Mucosa of rectum (tissue), 2 donors: ENCODE measurements around the gene PRKCA.

Experiments used
- H3K27ac ChIP-seq, 2 donors: one replicate each; pipeline ENCODE4 v1.7.0; 2013; ENCODE audit warnings: inconsistent platforms in 2 of 2, low read depth in 2 of 2, low read length in 2 of 2
- H3K27me3 ChIP-seq, 2 donors: one replicate each; pipeline ENCODE4 v1.7.0; 2013; ENCODE audit warnings: low read length in 2 of 2; ENCODE audit not compliant: control insufficient read depth in 2 of 2, insufficient read depth in 2 of 2
- H3K36me3 ChIP-seq, 2 donors: one replicate each; pipeline ENCODE4 v1.7.0; 2013; ENCODE audit warnings: low read length in 2 of 2; ENCODE audit not compliant: control insufficient read depth in 2 of 2, insufficient read depth in 2 of 2
- H3K4me1 ChIP-seq, 2 donors: one replicate each; pipeline ENCODE4 v1.7.0; 2013; ENCODE audit warnings: low read length in 2 of 2, mild to moderate bottlenecking in 1 of 2; ENCODE audit not compliant: control insufficient read depth in 2 of 2, insufficient read depth in 2 of 2
- H3K4me3 ChIP-seq, 2 donors: one replicate each; pipeline ENCODE4 v1.7.0; 2013; ENCODE audit warnings: low read length in 2 of 2
- H3K9ac ChIP-seq, 2 donors: one replicate each; pipeline ENCODE4 v1.7.0; 2013; ENCODE audit warnings: low read length in 2 of 2, low read depth in 1 of 2, mild to moderate bottlenecking in 1 of 2
- H3K9me3 ChIP-seq, 2 donors: one replicate each; pipeline ENCODE4 v1.7.0; 2013; ENCODE audit warnings: low read length in 2 of 2; ENCODE audit not compliant: control insufficient read depth in 2 of 2
- donor health status: healthy.
- donor health status: Normal muscosa, but diverticular disease.

Gene PRKCA

GRCh38 chr17:66687570-66688284, 385.3 kb downstream of the PRKCA start:
- H3K9ac ChIP-seq, result no peak overlapping the region
- H3K27ac ChIP-seq, result peak overlapping the region; percentile 17 to 21
- H3K4me1 ChIP-seq, result peaks cover 8 to 16% of the 10 kb centered on the region in 2 donors
- H3K9me3 ChIP-seq, result no peaks in the 10 kb centered on the region
- no peak overlapping the region for H3K4me3 ChIP-seq
- H3K36me3 ChIP-seq, result peaks cover 0 to 5% of the 10 kb centered on the region in 2 donors
- no peaks in the 10 kb centered on the region for H3K27me3 ChIP-seq

GRCh38 chr17:66689221-66689620, 386.8 kb downstream of the PRKCA start:
- peaks cover 0 to 5% of the 10 kb centered on the region in 2 donors for H3K36me3 ChIP-seq
- H3K4me3 ChIP-seq, result no peak overlapping the region
- no peak overlapping the region for H3K9ac ChIP-seq
- H3K27ac ChIP-seq, result peak overlapping the region; percentile 16 to 26
- H3K9me3 ChIP-seq, result no peaks in the 10 kb centered on the region
- peaks cover 8 to 16% of the 10 kb centered on the region in 2 donors for H3K4me1 ChIP-seq
- no peaks in the 10 kb centered on the region for H3K27me3 ChIP-seq

GRCh38 chr17:66690166-66690565, 387.8 kb downstream of the PRKCA start:
- H3K9ac ChIP-seq, result no peak overlapping the region
- peak overlapping the region in 1 of 2 donors; percentile 9 for H3K27ac ChIP-seq
- H3K4me3 ChIP-seq, result no peak overlapping the region
- H3K27me3 ChIP-seq, result no peaks in the 10 kb centered on the region
- peaks cover 0 to 8% of the 10 kb centered on the region in 2 donors for H3K36me3 ChIP-seq
- no peaks in the 10 kb centered on the region for H3K9me3 ChIP-seq
- H3K4me1 ChIP-seq, result peaks cover 8 to 16% of the 10 kb centered on the region in 2 donors

GRCh38 chr17:66691644-66692420, 389.4 kb downstream of the PRKCA start:
- H3K4me3 ChIP-seq, result peak overlapping the region in 1 of 2 donors; percentile 14
- peak overlapping the region in 1 of 2 donors; percentile 5 for H3K9ac ChIP-seq
- peaks cover 8 to 16% of the 10 kb centered on the region in 2 donors for H3K4me1 ChIP-seq
- peak overlapping the region; percentile 11 to 51 for H3K27ac ChIP-seq
- H3K36me3 ChIP-seq, result peaks cover 4 to 15% of the 10 kb centered on the region in 2 donors
- H3K9me3 ChIP-seq, result no peaks in the 10 kb centered on the region
- H3K27me3 ChIP-seq, result no peaks in the 10 kb centered on the region

GRCh38 chr17:66692421-66692690, 389.9 kb downstream of the PRKCA start:
- Histone ChIP-seq H3K9ac (no peak overlapping the region), H3K9me3 (no peaks in the 10 kb centered on the region), H3K36me3 (peaks cover 6 to 19% of the 10 kb centered on the region in 2 donors), H3K4me3 (no peak overlapping the region), H3K27me3 (no peaks in the 10 kb centered on the region), H3K27ac (no peak overlapping the region), H3K4me1 (peaks cover 8 to 16% of the 10 kb centered on the region in 2 donors)

GRCh38 chr17:66695098-66695497, 392.7 kb downstream of the PRKCA start:
- Histone ChIP-seq H3K36me3 (peaks cover 12 to 20% of the 10 kb centered on the region in 2 donors), H3K9me3 (no peaks in the 10 kb centered on the region), H3K9ac (no peak overlapping the region), H3K4me1 (peaks cover 8 to 11% of the 10 kb centered on the region in 2 donors), H3K27ac (no peak overlapping the region), H3K27me3 (no peaks in the 10 kb centered on the region), H3K4me3 (no peak overlapping the region)

- H3K4me1 ChIP-seq, result no peaks in the 10 kb centered on the region
- H3K4me3 ChIP-seq, result no peak overlapping the region
- H3K36me3 ChIP-seq, result peaks cover 12 to 20% of the 10 kb centered on the region in 2 donors
- no peak overlapping the region for H3K9ac ChIP-seq
- H3K27ac ChIP-seq, result no peak overlapping the region
- no peaks in the 10 kb centered on the region for H3K9me3 ChIP-seq
- no peaks in the 10 kb centered on the region for H3K27me3 ChIP-seq
Measured at GRCh38 chr17:66698270-66698669, 395.9 kb downstream of the PRKCA start.

GRCh38 chr17:66701462-66701861, 399.0 kb downstream of the PRKCA start:
- no peak overlapping the region for H3K9ac ChIP-seq
- H3K9me3 ChIP-seq, result no peaks in the 10 kb centered on the region
- no peak overlapping the region for H3K4me3 ChIP-seq

GRCh38 chr17:66702106-66702936, 399.9 kb downstream of the PRKCA start:
- H3K36me3 ChIP-seq, result peaks cover 5% of the 10 kb centered on the region in 2 donors
- H3K9me3 ChIP-seq, result no peaks in the 10 kb centered on the region
- no peak overlapping the region for H3K9ac ChIP-seq
- no peak overlapping the region for H3K4me3 ChIP-seq
- no peaks in the 10 kb centered on the region for H3K4me1 ChIP-seq
- no peak overlapping the region for H3K27ac ChIP-seq
- no peaks in the 10 kb centered on the region for H3K27me3 ChIP-seq

More at GRCh38 chr17:66701462-66701861, 399.0 kb downstream of the PRKCA start:
- Histone ChIP-seq H3K4me1 (no peaks in the 10 kb centered on the region), H3K27me3 (no peaks in the 10 kb centered on the region), H3K36me3 (peaks cover 12 to 13% of the 10 kb centered on the region in 2 donors), H3K27ac (no peak overlapping the region)
